Panc1 (cell line): Measurements from ENCODE around the gene COPS2.

Experiments
- POLR2AphosphoS5 ChIP-seq: IDR thresholded peaks from 2 replicates; pipeline ENCODE4 v1.6.1; 2012; ENCODE audit warnings: mild to moderate bottlenecking, low read depth, low read length, moderate library complexity
- SIN3A ChIP-seq: IDR thresholded peaks from 2 replicates; pipeline ENCODE4 v1.6.1; 2012; ENCODE audit warnings: low read depth, mild to moderate bottlenecking, low read length, moderate library complexity, borderline replicate concordance; ENCODE audit not compliant: insufficient read depth
- TF ChIP-seq, protein P1 (sequence below): fragments of 450-650 bp; IDR thresholded peaks from 2 replicates; pipeline ENCODE4 v1.5.1; 2017; ENCODE audit warnings: mild to moderate bottlenecking
- TF ChIP-seq, protein P2 (sequence below), 2 experiments: IDR thresholded peaks; 2 replicates each; pipeline ENCODE4 v1.6.1; 2011 to 2012; ENCODE audit warnings: low read depth in 2 of 2, control low read depth in 1 of 2, low read length in 1 of 2, mild to moderate bottlenecking in 1 of 2, moderate library complexity in 1 of 2; ENCODE audit not compliant: insufficient read depth in 1 of 2

DNA sequence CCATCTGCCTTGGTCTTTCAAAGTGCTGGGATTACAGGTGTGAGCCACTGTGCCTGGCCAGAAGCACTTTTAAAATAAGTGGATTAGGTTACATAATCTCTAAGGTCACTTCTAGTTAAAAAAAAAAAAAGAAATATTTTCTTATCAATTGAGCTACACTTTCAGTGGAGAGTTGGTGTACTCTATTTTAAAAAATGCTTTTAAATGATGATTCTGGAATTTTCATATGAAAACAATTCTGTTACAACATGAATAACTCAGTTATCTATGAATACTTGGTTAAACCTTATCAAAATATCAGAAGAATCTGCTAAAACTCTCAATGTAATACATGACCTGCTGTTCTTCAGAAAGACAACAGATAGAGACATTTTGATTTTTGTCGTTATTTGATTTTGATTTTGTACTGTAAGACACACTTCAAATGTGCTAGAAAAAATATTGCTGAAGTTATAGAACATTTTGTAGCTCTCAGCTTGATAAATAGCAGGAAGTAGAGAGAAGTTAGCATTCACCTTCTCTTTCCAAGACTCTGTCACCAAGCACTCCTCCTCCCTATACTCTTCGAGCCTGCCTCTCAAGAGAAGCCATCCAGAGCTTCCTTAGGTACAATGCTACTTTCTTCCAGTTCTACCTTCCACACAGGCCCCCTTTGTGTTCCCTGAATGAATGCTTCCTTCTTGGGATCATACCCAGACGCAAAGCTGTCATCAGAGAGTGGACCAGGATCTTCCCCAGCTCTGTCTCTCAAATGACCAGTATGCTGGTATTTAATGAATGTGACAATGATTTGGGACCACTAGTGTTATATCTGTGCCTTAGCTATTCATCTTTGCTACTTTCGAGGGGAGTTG is 61.9 kb downstream of the COPS2 start:
- TF ChIP-seq, protein P1, sequence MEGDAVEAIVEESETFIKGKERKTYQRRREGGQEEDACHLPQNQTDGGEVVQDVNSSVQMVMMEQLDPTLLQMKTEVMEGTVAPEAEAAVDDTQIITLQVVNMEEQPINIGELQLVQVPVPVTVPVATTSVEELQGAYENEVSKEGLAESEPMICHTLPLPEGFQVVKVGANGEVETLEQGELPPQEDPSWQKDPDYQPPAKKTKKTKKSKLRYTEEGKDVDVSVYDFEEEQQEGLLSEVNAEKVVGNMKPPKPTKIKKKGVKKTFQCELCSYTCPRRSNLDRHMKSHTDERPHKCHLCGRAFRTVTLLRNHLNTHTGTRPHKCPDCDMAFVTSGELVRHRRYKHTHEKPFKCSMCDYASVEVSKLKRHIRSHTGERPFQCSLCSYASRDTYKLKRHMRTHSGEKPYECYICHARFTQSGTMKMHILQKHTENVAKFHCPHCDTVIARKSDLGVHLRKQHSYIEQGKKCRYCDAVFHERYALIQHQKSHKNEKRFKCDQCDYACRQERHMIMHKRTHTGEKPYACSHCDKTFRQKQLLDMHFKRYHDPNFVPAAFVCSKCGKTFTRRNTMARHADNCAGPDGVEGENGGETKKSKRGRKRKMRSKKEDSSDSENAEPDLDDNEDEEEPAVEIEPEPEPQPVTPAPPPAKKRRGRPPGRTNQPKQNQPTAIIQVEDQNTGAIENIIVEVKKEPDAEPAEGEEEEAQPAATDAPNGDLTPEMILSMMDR: no peak
- TF ChIP-seq, protein P2, sequence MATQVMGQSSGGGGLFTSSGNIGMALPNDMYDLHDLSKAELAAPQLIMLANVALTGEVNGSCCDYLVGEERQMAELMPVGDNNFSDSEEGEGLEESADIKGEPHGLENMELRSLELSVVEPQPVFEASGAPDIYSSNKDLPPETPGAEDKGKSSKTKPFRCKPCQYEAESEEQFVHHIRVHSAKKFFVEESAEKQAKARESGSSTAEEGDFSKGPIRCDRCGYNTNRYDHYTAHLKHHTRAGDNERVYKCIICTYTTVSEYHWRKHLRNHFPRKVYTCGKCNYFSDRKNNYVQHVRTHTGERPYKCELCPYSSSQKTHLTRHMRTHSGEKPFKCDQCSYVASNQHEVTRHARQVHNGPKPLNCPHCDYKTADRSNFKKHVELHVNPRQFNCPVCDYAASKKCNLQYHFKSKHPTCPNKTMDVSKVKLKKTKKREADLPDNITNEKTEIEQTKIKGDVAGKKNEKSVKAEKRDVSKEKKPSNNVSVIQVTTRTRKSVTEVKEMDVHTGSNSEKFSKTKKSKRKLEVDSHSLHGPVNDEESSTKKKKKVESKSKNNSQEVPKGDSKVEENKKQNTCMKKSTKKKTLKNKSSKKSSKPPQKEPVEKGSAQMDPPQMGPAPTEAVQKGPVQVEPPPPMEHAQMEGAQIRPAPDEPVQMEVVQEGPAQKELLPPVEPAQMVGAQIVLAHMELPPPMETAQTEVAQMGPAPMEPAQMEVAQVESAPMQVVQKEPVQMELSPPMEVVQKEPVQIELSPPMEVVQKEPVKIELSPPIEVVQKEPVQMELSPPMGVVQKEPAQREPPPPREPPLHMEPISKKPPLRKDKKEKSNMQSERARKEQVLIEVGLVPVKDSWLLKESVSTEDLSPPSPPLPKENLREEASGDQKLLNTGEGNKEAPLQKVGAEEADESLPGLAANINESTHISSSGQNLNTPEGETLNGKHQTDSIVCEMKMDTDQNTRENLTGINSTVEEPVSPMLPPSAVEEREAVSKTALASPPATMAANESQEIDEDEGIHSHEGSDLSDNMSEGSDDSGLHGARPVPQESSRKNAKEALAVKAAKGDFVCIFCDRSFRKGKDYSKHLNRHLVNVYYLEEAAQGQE (IDR thresholded peaks at IDR 0.05; ENCODE audit: insufficient read depth in 1 of 2, low read depth in 2 of 2, low read length in 1 of 2): no peak
- no peak for TF ChIP-seq POLR2AphosphoS5
- TF ChIP-seq SIN3A: no peak
